Endothelial cell of umbilical vein (primary cell): ENCODE results near the gene IL4R. TPM values are rescaled to one million over a fixed set of nuclear protein-coding genes. Genes with fewer than 3 reads are reported as not detected.
A peak's percentile ranks its signal among the peaks of the same experiment; 100 is the strongest.

Experiments used
- BruUV-seq: library from RNA; stranded (reverse); fragments of 400-500 nt; replicated peaks from 2 replicates; lab custom pipeline; 2021; lab: Mats Ljungman, UMichigan
- CTCF ChIA-PET: fragments of 300-600, 350-600 bp; sonication (Branson Sonifier 250); formaldehyde crosslinking; loops from one replicate; lab custom pipeline; 2021; ENCODE audit warnings: antibody characterized with exemption, inconsistent platforms; lab: Charles Lee
- POLR2A ChIA-PET: fragments of 300-600, 350-600 bp; sonication (Branson Sonifier 250); formaldehyde crosslinking; loops from one replicate; lab custom pipeline; 2021; ENCODE audit warnings: antibody characterized with exemption, inconsistent platforms; lab: Charles Lee
- DNase-seq: peaks from one replicate; pipeline ENCODE4 v3.0.0-alpha.2; 2011; ENCODE audit warnings: low read depth, low spot score
- FAIRE-seq: peaks from 2 replicates; lab custom pipeline; 2011; peaks lifted over from hg19 to GRCh38; lab: Jason Lieb, UNC
- H2AFZ ChIP-seq: 2 replicates; pipeline ENCODE4 v1.6.0; 2012; ENCODE audit warnings: low read depth, low read length, control low read depth, inconsistent platforms
- H3K27ac ChIP-seq: 2 replicates; pipeline ENCODE4 v1.5.1; 2011; ENCODE audit warnings: low read depth, mild to moderate bottlenecking, control low read depth, low read length, moderate library complexity; ENCODE audit not compliant: insufficient read depth
- H3K27me3 ChIP-seq, 2 experiments: 2 replicates each; pipeline versions ENCODE4 v1.6.0 to v1.6.1; 2011; ENCODE audit warnings: low read length in 2 of 2, mixed read lengths in 1 of 2; ENCODE audit not compliant: control insufficient read depth in 2 of 2, insufficient read depth in 2 of 2
- H3K36me3 ChIP-seq, 2 experiments: 2 replicates in 1 of 2; 3 replicates in 1 of 2; pipeline ENCODE4 v1.5.1; 2011; ENCODE audit warnings: low read length in 2 of 2, mild to moderate bottlenecking in 1 of 2, moderate library complexity in 1 of 2; ENCODE audit not compliant: control insufficient read depth in 2 of 2, insufficient read depth in 2 of 2; ENCODE audit errors: extremely low read depth in 1 of 2
- H3K4me1 ChIP-seq: 3 replicates; pipeline ENCODE4 v1.5.1; 2011; ENCODE audit warnings: mild to moderate bottlenecking, low read length; ENCODE audit not compliant: control insufficient read depth, insufficient read depth; ENCODE audit errors: extremely low read depth
- H3K4me2 ChIP-seq: 2 replicates; pipeline ENCODE4 v1.6.1; 2011; ENCODE audit warnings: low read length, control low read depth, mixed read lengths; ENCODE audit not compliant: insufficient read depth
- H3K4me3 ChIP-seq, 3 experiments: fragments of 200-600 bp in 1 of 3; sonication (generic), shearing (Covaris generic) in 1 of 3; replicated peaks in 1 of 3; 2 replicates each; pipeline ENCODE4 v1.5.1; 2011 to 2016; ENCODE audit warnings: control low read depth in 3 of 3, low read length in 3 of 3, mild to moderate bottlenecking in 2 of 3, inconsistent platforms in 1 of 3, low read depth in 1 of 3, moderate library complexity in 1 of 3; ENCODE audit not compliant: insufficient read depth in 1 of 3
- H3K79me2 ChIP-seq: 2 replicates; pipeline ENCODE4 v1.6.0; 2012; ENCODE audit warnings: low read length, inconsistent platforms; ENCODE audit not compliant: control insufficient read depth, insufficient read depth
- H3K9ac ChIP-seq: replicated peaks from 2 replicates; pipeline ENCODE3; 2011; ENCODE audit warnings: low read length, control low read depth; ENCODE audit not compliant: insufficient read depth; ENCODE audit errors: extremely low read depth
- H3K9me1 ChIP-seq: replicated peaks from 3 replicates; pipeline ENCODE4 v1.6.0; 2011; ENCODE audit warnings: mild to moderate bottlenecking, low read length; ENCODE audit not compliant: control insufficient read depth, insufficient read depth; ENCODE audit errors: extremely low read depth
- H3K9me3 ChIP-seq: replicated peaks from 2 replicates; pipeline ENCODE4 v1.5.1; 2012; ENCODE audit warnings: low read length, inconsistent platforms; ENCODE audit not compliant: control insufficient read depth, insufficient read depth
- H4K20me1 ChIP-seq: replicated peaks from 2 replicates; pipeline ENCODE3; 2011; ENCODE audit warnings: mild to moderate bottlenecking, low read length; ENCODE audit not compliant: control insufficient read depth, insufficient read depth; ENCODE audit errors: extremely low read depth
- EZH2 ChIP-seq: IDR thresholded peaks from 2 replicates; pipeline ENCODE4 v1.6.1; 2012; ENCODE audit warnings: borderline replicate concordance, low read depth, mild to moderate bottlenecking, moderate library complexity, low read length, inconsistent platforms; ENCODE audit not compliant: severe bottlenecking
- FOS ChIP-seq: IDR thresholded peaks from 2 replicates; pipeline ENCODE4 v1.6.1; 2011; ENCODE audit warnings: mild to moderate bottlenecking, low read length, moderate library complexity, borderline replicate concordance; ENCODE audit not compliant: insufficient read depth
- GATA2 ChIP-seq: IDR thresholded peaks from 2 replicates; pipeline ENCODE4 v1.7.0; 2011; ENCODE audit warnings: low read depth, mild to moderate bottlenecking, moderate library complexity, mixed read lengths, low read length; ENCODE audit not compliant: insufficient read length, insufficient read depth
- JUN ChIP-seq: IDR thresholded peaks from 2 replicates; pipeline ENCODE4 v1.6.1; 2011; ENCODE audit warnings: borderline replicate concordance, low read depth; ENCODE audit not compliant: insufficient read length, insufficient read depth
- MYC ChIP-seq: IDR thresholded peaks from one replicate; pipeline ENCODE4 v1.6.1; 2011; ENCODE audit warnings: mild to moderate bottlenecking, low read depth, low read length
- POLR2A ChIP-seq: IDR thresholded peaks from 2 replicates; pipeline ENCODE4 v1.6.1; 2012; ENCODE audit warnings: low read depth, mild to moderate bottlenecking, control low read depth, low read length
- POLR2AphosphoS5 ChIP-seq: IDR thresholded peaks from 2 replicates; pipeline ENCODE4 v1.6.1; 2012; ENCODE audit warnings: low read depth, mild to moderate bottlenecking, control low read depth, low read length, moderate library complexity; ENCODE audit not compliant: insufficient read depth
- dilution Hi-C: fragments of 300-500 bp; cut with MboI; formaldehyde crosslinking; loops from one replicate; pipeline ENCODE4 v1.15.0; 2019; ENCODE audit warnings: low sequenced_read_pairs; ENCODE audit not compliant: extremely low pct_ligation_motif_present
- intact Hi-C: fragments of 100-400 bp; cut with micrococcal nuclease; formaldehyde crosslinking; loops from one replicate; pipeline ENCODE4 v1.10.0; 2022
- polyA plus RNA-seq, 4 experiments: library from polyadenylated mRNA; depleted of rRNA in 3 of 4; stranded (reverse) in 3 of 4; unstranded in 1 of 4; fragments of >200 nt; gene quantifications; 2 replicates each; pipeline versions ENCODE4 v1.2.1 to v1.2.3, GENCODE V29; 2011 to 2012; ENCODE audit warnings: missing spikeins in 1 of 4
- total RNA-seq: library from RNA; stranded (reverse); gene quantifications from 2 replicates; pipeline ENCODE4 v1.2.3, GENCODE V29; 2021
- TF ChIP-seq, protein P1 (sequence below): IDR thresholded peaks from 2 replicates; pipeline ENCODE4 v1.6.1; 2011; ENCODE audit not compliant: insufficient read depth, insufficient read length
- TF ChIP-seq, protein P2 (sequence below), 2 donors: IDR thresholded peaks; 1 replicate in 1 of 2; 2 replicates in 1 of 2; pipeline ENCODE4 v1.5.1; 2011; ENCODE audit warnings: low read length in 2 of 2, mild to moderate bottlenecking in 2 of 2, moderate library complexity in 2 of 2, control low read depth in 1 of 2, inconsistent platforms in 1 of 2, low read depth in 1 of 2; ENCODE audit not compliant: insufficient read depth in 1 of 2; ENCODE audit errors: extremely low read depth in 1 of 2

Gene IL4R
- total and polyA plus RNA-seq, 2 donors (not counting 3 experiments of a cell fraction or from before 2014, with no cell fraction given) = 138 to 139 TPM

DNA sequence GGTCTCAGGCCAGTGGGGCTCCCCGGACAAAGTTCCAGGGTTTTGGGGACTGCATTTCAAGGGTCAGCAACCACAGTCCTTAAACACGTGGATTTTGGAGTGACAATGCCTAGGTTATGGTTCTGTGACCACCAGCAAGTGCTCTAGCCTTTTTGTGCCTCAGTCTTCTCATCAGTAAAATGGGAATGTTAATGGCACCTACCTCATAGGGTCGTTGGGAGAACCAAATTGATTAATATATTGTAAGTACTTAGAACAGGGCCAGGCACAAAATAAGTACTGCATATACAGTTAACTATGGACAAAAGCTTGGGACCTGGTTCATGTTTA, 13.8 kb downstream of the IL4R start:
- Histone ChIP-seq H3K9me1 (no peaks in the 10 kb centered on the region), H3K79me2 (peaks cover 72% of the 10 kb centered on the region), H3K9ac (peak overlapping the region; percentile 56), H3K36me3 (peaks cover 6 to 7% of the 10 kb centered on the region in 2 experiments), H3K9me3 (no peaks in the 10 kb centered on the region), H4K20me1 (no peaks in the 10 kb centered on the region), H3K4me3 (no peak overlapping the region), H3K27me3 (no peaks in the 10 kb centered on the region), H3K4me1 (peaks cover 41% of the 10 kb centered on the region), H3K27ac (peak overlapping the region; percentile 91), H2AFZ (no peak overlapping the region), H3K4me2 (no peak overlapping the region)
- TF ChIP-seq FOS = no peak
- TF ChIP-seq, protein P1, sequence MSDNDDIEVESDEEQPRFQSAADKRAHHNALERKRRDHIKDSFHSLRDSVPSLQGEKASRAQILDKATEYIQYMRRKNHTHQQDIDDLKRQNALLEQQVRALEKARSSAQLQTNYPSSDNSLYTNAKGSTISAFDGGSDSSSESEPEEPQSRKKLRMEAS = no peak
- no peak for TF ChIP-seq POLR2AphosphoS5
- TF ChIP-seq JUN = no peak
- TF ChIP-seq, protein P2, sequence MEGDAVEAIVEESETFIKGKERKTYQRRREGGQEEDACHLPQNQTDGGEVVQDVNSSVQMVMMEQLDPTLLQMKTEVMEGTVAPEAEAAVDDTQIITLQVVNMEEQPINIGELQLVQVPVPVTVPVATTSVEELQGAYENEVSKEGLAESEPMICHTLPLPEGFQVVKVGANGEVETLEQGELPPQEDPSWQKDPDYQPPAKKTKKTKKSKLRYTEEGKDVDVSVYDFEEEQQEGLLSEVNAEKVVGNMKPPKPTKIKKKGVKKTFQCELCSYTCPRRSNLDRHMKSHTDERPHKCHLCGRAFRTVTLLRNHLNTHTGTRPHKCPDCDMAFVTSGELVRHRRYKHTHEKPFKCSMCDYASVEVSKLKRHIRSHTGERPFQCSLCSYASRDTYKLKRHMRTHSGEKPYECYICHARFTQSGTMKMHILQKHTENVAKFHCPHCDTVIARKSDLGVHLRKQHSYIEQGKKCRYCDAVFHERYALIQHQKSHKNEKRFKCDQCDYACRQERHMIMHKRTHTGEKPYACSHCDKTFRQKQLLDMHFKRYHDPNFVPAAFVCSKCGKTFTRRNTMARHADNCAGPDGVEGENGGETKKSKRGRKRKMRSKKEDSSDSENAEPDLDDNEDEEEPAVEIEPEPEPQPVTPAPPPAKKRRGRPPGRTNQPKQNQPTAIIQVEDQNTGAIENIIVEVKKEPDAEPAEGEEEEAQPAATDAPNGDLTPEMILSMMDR (IDR thresholded peaks at IDR 0.05; ENCODE audit: extremely low read depth in 1 of 2, insufficient read depth in 1 of 2, low read depth in 1 of 2, low read length in 2 of 2) = no peak
- no peak for TF ChIP-seq EZH2
- no peak for TF ChIP-seq GATA2
- TF ChIP-seq POLR2A = no peak
- no peak for TF ChIP-seq MYC
- dilution Hi-C loops (no loop called here), intact Hi-C loops (loop anchor here (1.0 to 2.0 kb wide), 3 partner anchors 10 to 92 kb away; no protein-coding TSS in a partner anchor)
- DNase-seq (no peak), FAIRE-seq (no peak)
- POLR2A ChIA-PET = no interaction called here
- CTCF ChIA-PET = interaction anchor here (0.9 to 2.4 kb wide), 2 partner anchors 28 to 93 kb away, joined by 3 to 19 read pairs; no protein-coding TSS in a partner anchor
- BruUV-seq = no TSS peak
